Gastroesophageal sphincter (tissue), 3 donors: Measurements from ENCODE around the gene ST6GALNAC3.

ENCODE experiments used
- CTCF ChIP-seq, 4 experiments: fragments of 200-600 bp in 2 of 4; fragments of 450-650 bp in 2 of 4; sonication (generic) in 1 of 4; IDR thresholded peaks; one replicate each; pipeline ENCODE4 v1.5.1; 2017 to 2019; ENCODE audit warnings: antibody characterized with exemption in 4 of 4, mild to moderate bottlenecking in 2 of 4, moderate library complexity in 2 of 4
- POLR2A ChIP-seq, 2 donors: fragments of 450-650 bp; IDR thresholded peaks; one replicate each; pipeline ENCODE4 v1.6.1; 2017; ENCODE audit warnings: antibody characterized with exemption in 2 of 2, mild to moderate bottlenecking in 2 of 2, moderate library complexity in 1 of 2

DNA sequence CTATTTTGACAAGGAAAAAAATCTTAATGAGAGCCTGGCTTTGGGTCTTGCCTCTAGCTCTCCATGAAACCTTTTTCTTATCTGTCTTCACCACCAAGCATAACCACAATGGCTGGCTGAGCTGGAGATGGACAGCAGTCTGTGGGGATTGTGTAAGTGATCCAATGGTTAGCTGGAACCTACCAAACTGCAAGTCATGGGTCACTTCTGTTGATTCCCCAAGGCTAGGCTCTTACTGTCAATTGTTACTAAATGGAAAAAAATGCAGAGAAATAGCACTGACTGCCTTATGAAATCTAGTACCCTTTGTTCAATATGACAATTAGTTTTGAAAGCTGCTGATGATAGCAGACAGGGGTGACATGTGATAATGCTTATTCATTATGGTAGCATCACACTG lies 359.0 kb downstream of the ST6GALNAC3 start:
- TF ChIP-seq CTCF (IDR thresholded peaks at IDR 0.05), result no peak
- no peak for TF ChIP-seq POLR2A (IDR thresholded peaks at IDR 0.05)
